SK-N-SH (cell line): ENCODE data around the gene NT5DC3. TPM values are rescaled to one million over a fixed set of nuclear protein-coding genes. Genes with fewer than 3 reads are reported as not detected.

Source experiments
- CTCF ChIA-PET: fragments of 300-600, 350-600 bp; formaldehyde crosslinking; extraction: SDS; loops from one replicate; lab custom pipeline; 2021; lab: Yijun Ruan, JAX
- POLR2A ChIA-PET: fragments of 350-600 bp; sonication (Branson Sonifier 250); formaldehyde crosslinking; extraction: SDS; loops from one replicate; lab custom pipeline; 2020; ENCODE audit warnings: antibody characterized with exemption, inconsistent platforms; lab: Yijun Ruan, JAX
- DNase-seq: peaks from one replicate; pipeline ENCODE4 v3.0.0; 2012
- H2AFZ ChIP-seq: fragments of 200-600 bp; sonication (generic); 2 replicates; pipeline ENCODE4 v1.8.1; 2016; ENCODE audit warnings: antibody characterized with exemption, mild to moderate bottlenecking, low read depth
- H3F3A ChIP-seq: fragments of 200-600 bp; sonication (generic); replicated peaks from 2 replicates; pipeline ENCODE3; 2016; ENCODE audit warnings: antibody characterized with exemption, mild to moderate bottlenecking; ENCODE audit not compliant: insufficient read depth
- H3K27ac ChIP-seq, 2 experiments: fragments of 200-500 bp in 1 of 2; fragments of 200-600 bp in 1 of 2; sonication (Bioruptor generic) in 1 of 2; sonication (generic), shearing (Covaris generic) in 1 of 2; 2 replicates each; pipeline versions ENCODE4 v1.5.1 to v1.6.1; 2014 to 2016; ENCODE audit warnings: low read depth in 2 of 2, inconsistent platforms in 1 of 2, low read length in 1 of 2, mild to moderate bottlenecking in 1 of 2, mixed read lengths in 1 of 2
- H3K27me3 ChIP-seq: fragments of 200-600 bp; sonication (generic), shearing (Covaris generic); 2 replicates; pipeline ENCODE4 v1.6.1; 2016; ENCODE audit warnings: mixed run types; ENCODE audit not compliant: insufficient read depth
- H3K36me3 ChIP-seq, 2 experiments: fragments of 200-500 bp in 1 of 2; fragments of 200-600 bp in 1 of 2; sonication (Bioruptor generic) in 1 of 2; sonication (generic) in 1 of 2; replicated peaks in 1 of 2; 2 replicates each; pipeline versions ENCODE3 to v1.5.1; 2014 to 2016; ENCODE audit warnings: low read length in 1 of 2, mild to moderate bottlenecking in 1 of 2; ENCODE audit not compliant: insufficient read depth in 2 of 2, control insufficient read depth in 1 of 2
- H3K4me1 ChIP-seq, 2 experiments: fragments of 200-500 bp in 1 of 2; fragments of 200-600 bp in 1 of 2; sonication (Bioruptor generic) in 1 of 2; sonication (generic), shearing (Covaris generic) in 1 of 2; 2 replicates each; pipeline versions ENCODE4 v1.5.1 to v1.6.1; 2014 to 2016; ENCODE audit warnings: low read depth in 1 of 2, low read length in 1 of 2, mixed run types in 1 of 2; ENCODE audit not compliant: insufficient read depth in 2 of 2, control insufficient read depth in 1 of 2
- H3K4me2 ChIP-seq: fragments of 200-600 bp; sonication (generic), shearing (Covaris generic); 2 replicates; pipeline ENCODE4 v1.6.1; 2017; ENCODE audit warnings: mixed run types
- H3K4me3 ChIP-seq, 2 experiments: fragments of 200-500 bp in 1 of 2; fragments of 200-600 bp in 1 of 2; sonication (Bioruptor generic) in 1 of 2; sonication (generic), shearing (Covaris generic) in 1 of 2; 2 replicates each; pipeline versions ENCODE4 v1.5.1 to v1.8.1; 2014 to 2016; ENCODE audit warnings: low read depth in 2 of 2, inconsistent platforms in 1 of 2, low read length in 1 of 2, mild to moderate bottlenecking in 1 of 2, mixed read lengths in 1 of 2, moderate library complexity in 1 of 2
- H3K79me2 ChIP-seq: fragments of 200-600 bp; sonication (generic); 2 replicates; pipeline ENCODE4 v1.8.1; 2017; ENCODE audit warnings: mild to moderate bottlenecking; ENCODE audit not compliant: insufficient read depth
- H3K9ac ChIP-seq: fragments of 200-600 bp; sonication (generic); 2 replicates; pipeline ENCODE4 v1.6.1; 2017; ENCODE audit warnings: mixed run types
- H3K9me2 ChIP-seq: fragments of 200-600 bp; sonication (generic); 2 replicates; pipeline ENCODE4 v1.6.1; 2017; ENCODE audit warnings: mixed run types
- H3K9me3 ChIP-seq: fragments of 200-600 bp; sonication (generic); 2 replicates; pipeline ENCODE4 v1.6.1; 2017; ENCODE audit warnings: mixed run types, mild to moderate bottlenecking, moderate library complexity
- H4K20me1 ChIP-seq: fragments of 200-600 bp; sonication (generic); 2 replicates; pipeline ENCODE4 v1.6.1; 2017; ENCODE audit warnings: mild to moderate bottlenecking, mixed run types; ENCODE audit not compliant: insufficient read depth
- ELF1 ChIP-seq: IDR thresholded peaks from 2 replicates; pipeline ENCODE4 v1.4.0; 2012
- EP300 ChIP-seq, 2 experiments: IDR thresholded peaks; 2 replicates each; pipeline versions ENCODE4 v1.4.0 to v1.6.1; 2012; ENCODE audit warnings: borderline replicate concordance in 1 of 2, low read depth in 1 of 2, low read length in 1 of 2
- EZH2phosphoT487 ChIP-seq: fragments of 200-600 bp; sonication (generic); IDR thresholded peaks from 2 replicates; pipeline ENCODE4 v1.6.1; 2017; ENCODE audit warnings: low read depth, mixed run types, mild to moderate bottlenecking, antibody characterized with exemption, moderate library complexity, borderline replicate concordance
- FOXJ3 ChIP-seq: sonication (generic); formaldehyde crosslinking; IDR thresholded peaks from 2 replicates; pipeline ENCODE4 v1.5.1; 2020; ENCODE audit warnings: mild to moderate bottlenecking, missing genetic modification reagents
- FOXM1 ChIP-seq: IDR thresholded peaks from 2 replicates; pipeline ENCODE4 v1.4.0; 2012; ENCODE audit warnings: low read depth, mild to moderate bottlenecking
- GABPA ChIP-seq: IDR thresholded peaks from 2 replicates; pipeline ENCODE4 v1.4.0; 2012; ENCODE audit warnings: low read depth, mild to moderate bottlenecking
- GATA2 ChIP-seq: sonication (generic); formaldehyde crosslinking; IDR thresholded peaks from 2 replicates; pipeline ENCODE4 v1.5.0; 2020; ENCODE audit warnings: mild to moderate bottlenecking, missing genetic modification reagents
- IRF3 ChIP-seq: fragments of 150-350 bp; IDR thresholded peaks from 2 replicates; pipeline ENCODE4 v1.6.1; 2016; ENCODE audit warnings: mild to moderate bottlenecking, low read depth, low read length
- JUND ChIP-seq: IDR thresholded peaks from 2 replicates; pipeline ENCODE4 v1.4.0; 2012
- MAX ChIP-seq: IDR thresholded peaks from 2 replicates; pipeline ENCODE4 v1.4.0; 2012; ENCODE audit warnings: low read depth
- NFIC ChIP-seq: IDR thresholded peaks from 2 replicates; pipeline ENCODE4 v1.4.0; 2012; ENCODE audit warnings: borderline replicate concordance
- NRF1 ChIP-seq: IDR thresholded peaks from 2 replicates; pipeline ENCODE4 v1.6.1; 2012; ENCODE audit warnings: low read depth, mild to moderate bottlenecking, low read length
- PBX3 ChIP-seq: IDR thresholded peaks from 2 replicates; pipeline ENCODE4; 2012
- POLR2AphosphoS5 ChIP-seq: IDR thresholded peaks from 2 replicates; pipeline ENCODE4 v1.6.1; 2012; ENCODE audit warnings: low read depth, low read length
- RAD21 ChIP-seq: IDR thresholded peaks from 2 replicates; pipeline ENCODE4 v1.6.1; 2012; ENCODE audit warnings: mild to moderate bottlenecking, low read length
- RCOR1 ChIP-seq: fragments of 150-350 bp; IDR thresholded peaks from 2 replicates; pipeline ENCODE4 v1.6.1; 2017; ENCODE audit warnings: antibody characterized with exemption, low read length
- RFX5 ChIP-seq: IDR thresholded peaks from 2 replicates; pipeline ENCODE4 v1.6.1; 2012; ENCODE audit warnings: mild to moderate bottlenecking, improper control_type of control experiment, low read length
- SIN3A ChIP-seq: IDR thresholded peaks from 2 replicates; pipeline ENCODE4 v1.6.1; 2012; ENCODE audit warnings: low read depth, mild to moderate bottlenecking, low read length, moderate library complexity, borderline replicate concordance
- TAF1 ChIP-seq: IDR thresholded peaks from 2 replicates; pipeline ENCODE4 v1.6.1; 2012; ENCODE audit warnings: low read depth, mild to moderate bottlenecking, low read length, moderate library complexity, borderline replicate concordance
- TCF12 ChIP-seq: IDR thresholded peaks from 2 replicates; pipeline ENCODE4 v1.4.0; 2012
- WGBS: methylation state at CpG from one replicate; pipeline ENCODE4 v1.1.6; 2017; ENCODE audit warnings: low lambda C conversion rate; 5-methylcytosine and 5-hydroxymethylcytosine counted together
- polyA plus RNA-seq, 3 experiments: library from polyadenylated mRNA; depleted of rRNA; stranded (reverse); fragments of >200 nt; gene quantifications; 2 replicates each; pipeline ENCODE4 v1.2.3, GENCODE V29; 2012
- TF ChIP-seq, protein P1 (sequence below): IDR thresholded peaks from 2 replicates; pipeline ENCODE4 v1.4.0; 2012; ENCODE audit warnings: low read depth, borderline replicate concordance
- TF ChIP-seq, protein P2 (sequence below): IDR thresholded peaks from 2 replicates; pipeline ENCODE4 v1.4.0; 2012; ENCODE audit warnings: low read depth, borderline replicate concordance

Gene NT5DC3
- polyA plus RNA-seq, 1 of the 3 experiments (the other 2 are of a cell fraction), result 11.0 TPM

DNA sequence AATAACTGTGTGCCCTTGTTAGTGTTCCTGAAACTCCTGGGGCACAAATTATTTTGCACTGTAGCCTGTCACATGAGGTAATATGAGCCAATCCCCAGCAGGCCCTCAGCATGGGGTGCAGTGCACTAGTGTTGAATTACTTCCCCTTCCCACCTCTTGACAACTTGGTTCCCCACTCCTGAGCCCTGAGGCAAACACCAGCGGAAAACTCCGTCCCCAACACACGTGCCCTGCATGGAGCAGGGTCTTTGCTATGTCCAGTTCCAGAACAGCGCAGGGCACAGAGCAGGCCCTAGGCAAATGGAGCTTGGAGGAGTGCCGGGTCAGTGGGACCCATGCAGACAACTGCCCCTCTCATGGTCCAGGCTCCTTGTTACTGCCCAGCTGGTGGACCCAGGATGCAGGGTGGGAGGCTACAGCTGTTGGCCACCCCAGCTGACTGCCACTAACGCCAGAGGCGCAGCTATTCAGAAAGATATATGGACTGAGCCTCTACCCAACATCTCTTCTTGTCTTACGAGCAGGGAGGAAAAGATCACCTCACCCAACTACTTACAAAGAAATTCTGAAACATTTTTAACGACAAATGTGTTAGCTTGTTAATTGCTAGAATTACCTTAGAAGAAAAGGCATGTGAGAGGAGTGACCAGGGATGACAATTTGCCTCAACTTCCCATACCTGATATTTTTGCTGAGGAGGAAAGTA, 71.6 kb downstream of the NT5DC3 start:
- no peaks in the 10 kb centered on the region for H3K9me2 ChIP-seq
- H4K20me1 ChIP-seq, result no peaks in the 10 kb centered on the region
- peaks cover 6% of the 10 kb centered on the region for H3F3A ChIP-seq
- H3K4me1 ChIP-seq, result no peaks in the 10 kb centered on the region
- H3K4me3 ChIP-seq, result no peak overlapping the region
- H3K36me3 ChIP-seq, result peaks cover 11 to 33% of the 10 kb centered on the region in 2 experiments
- H2AFZ ChIP-seq, result no peak overlapping the region
- TF ChIP-seq FOXM1 (no peak), JUND (no peak), ELF1 (no peak), GATA2 (CRISPR knock-in tag) (no peak), MAX (no peak), GABPA (no peak), POLR2AphosphoS5 (no peak), TCF12 (no peak), TAF1 (no peak), EP300 (IDR thresholded peaks at IDR 0.05; ENCODE audit: borderline replicate concordance in 1 of 2, low read depth in 1 of 2, low read length in 1 of 2) (no peak)
- no peaks in the 10 kb centered on the region for H3K27me3 ChIP-seq
- no peak overlapping the region for H3K4me2 ChIP-seq
- POLR2A ChIA-PET, result no interaction called here
- H3K9ac ChIP-seq, result no peak overlapping the region
- H3K79me2 ChIP-seq, result no peaks in the 10 kb centered on the region
- 97% methylated on average over 9 of the region's 9 CpGs for WGBS
- CTCF ChIA-PET, result interaction anchor here (1.4 to 1.6 kb wide), 3 partner anchors 8 to 109 kb away, joined by 3 to 7 read pairs (median 3); no protein-coding TSS in a partner anchor
- no peaks in the 10 kb centered on the region for H3K9me3 ChIP-seq
- no peak overlapping the region for H3K27ac ChIP-seq
- DNase-seq, result no peak

GRCh38 chr12:103768467-103769123, 72.4 kb downstream of the NT5DC3 start:
- Histone ChIP-seq H3F3A (peaks cover 3% of the 10 kb centered on the region), H2AFZ (no peak overlapping the region), H3K4me1 (no peaks in the 10 kb centered on the region), H3K9me2 (no peaks in the 10 kb centered on the region), H4K20me1 (no peaks in the 10 kb centered on the region), H3K36me3 (peaks cover 13 to 28% of the 10 kb centered on the region in 2 experiments), H3K27ac (no peak overlapping the region), H3K4me3 (no peak overlapping the region), H3K9ac (no peak overlapping the region), H3K27me3 (no peaks in the 10 kb centered on the region), H3K79me2 (no peaks in the 10 kb centered on the region), H3K4me2 (no peak overlapping the region), H3K9me3 (no peaks in the 10 kb centered on the region)
- ChIA-PET POLR2A (no interaction called here), CTCF (no interaction called here)
- 82% methylated on average over 8 of the region's 8 CpGs for WGBS
- DNase-seq, result no peak
- no peak for TF ChIP-seq RCOR1
- no peak for TF ChIP-seq JUND
- TF ChIP-seq MAX, result no peak
- TF ChIP-seq PBX3, result no peak
- TF ChIP-seq NFIC, result no peak
- TF ChIP-seq FOXJ3 (CRISPR knock-in tag), result no peak
- no peak for TF ChIP-seq TAF1
- no peak for TF ChIP-seq NRF1
- no peak for TF ChIP-seq IRF3
- TF ChIP-seq, protein P1, sequence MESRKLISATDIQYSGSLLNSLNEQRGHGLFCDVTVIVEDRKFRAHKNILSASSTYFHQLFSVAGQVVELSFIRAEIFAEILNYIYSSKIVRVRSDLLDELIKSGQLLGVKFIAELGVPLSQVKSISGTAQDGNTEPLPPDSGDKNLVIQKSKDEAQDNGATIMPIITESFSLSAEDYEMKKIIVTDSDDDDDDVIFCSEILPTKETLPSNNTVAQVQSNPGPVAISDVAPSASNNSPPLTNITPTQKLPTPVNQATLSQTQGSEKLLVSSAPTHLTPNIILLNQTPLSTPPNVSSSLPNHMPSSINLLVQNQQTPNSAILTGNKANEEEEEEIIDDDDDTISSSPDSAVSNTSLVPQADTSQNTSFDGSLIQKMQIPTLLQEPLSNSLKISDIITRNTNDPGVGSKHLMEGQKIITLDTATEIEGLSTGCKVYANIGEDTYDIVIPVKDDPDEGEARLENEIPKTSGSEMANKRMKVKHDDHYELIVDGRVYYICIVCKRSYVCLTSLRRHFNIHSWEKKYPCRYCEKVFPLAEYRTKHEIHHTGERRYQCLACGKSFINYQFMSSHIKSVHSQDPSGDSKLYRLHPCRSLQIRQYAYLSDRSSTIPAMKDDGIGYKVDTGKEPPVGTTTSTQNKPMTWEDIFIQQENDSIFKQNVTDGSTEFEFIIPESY, result no peak
- no peak for TF ChIP-seq GATA2 (CRISPR knock-in tag)
- TF ChIP-seq, protein P2, sequence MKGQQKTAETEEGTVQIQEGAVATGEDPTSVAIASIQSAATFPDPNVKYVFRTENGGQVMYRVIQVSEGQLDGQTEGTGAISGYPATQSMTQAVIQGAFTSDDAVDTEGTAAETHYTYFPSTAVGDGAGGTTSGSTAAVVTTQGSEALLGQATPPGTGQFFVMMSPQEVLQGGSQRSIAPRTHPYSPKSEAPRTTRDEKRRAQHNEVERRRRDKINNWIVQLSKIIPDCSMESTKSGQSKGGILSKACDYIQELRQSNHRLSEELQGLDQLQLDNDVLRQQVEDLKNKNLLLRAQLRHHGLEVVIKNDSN, result no peak
- TF ChIP-seq SIN3A, result no peak
- TF ChIP-seq EP300 (IDR thresholded peaks at IDR 0.05; ENCODE audit: borderline replicate concordance in 1 of 2, low read depth in 1 of 2, low read length in 1 of 2), result no peak
- TF ChIP-seq RAD21, result no peak
- no peak for TF ChIP-seq RFX5
- no peak for TF ChIP-seq EZH2phosphoT487
- TF ChIP-seq FOXM1, result no peak
